ENCODE measurements around the gene HDDC3.
"Not testable (repeated sequence)": the region's sequence is repeated elsewhere in the genome, so short reads cannot be mapped to it uniquely, and the experiment has no call there.

The HDDC3 gene

GRCh38 chr15:90902040-90902839 lies 30.1 kb downstream of the HDDC3 start:
- no peaks in the 10 kb centered on the region for H3K27me3 ChIP-seq (ENCODE audit: insufficient read depth, low read length, poor library complexity)
- peak overlapping the region; percentile 92 for H3K4me2 ChIP-seq (ENCODE audit: low read length)
- H3K4ac ChIP-seq (ENCODE audit: low read depth, low read length) = no peak overlapping the region
- H3K79me1 ChIP-seq (ENCODE audit: low read length) = no peaks in the 10 kb centered on the region
- no peak overlapping the region for H2BK120ac ChIP-seq (ENCODE audit: low read depth, low read length)
- H3K79me2 ChIP-seq (ENCODE audit: control insufficient read depth, insufficient read depth, low read length) = no peaks in the 10 kb centered on the region
- H2BK15ac ChIP-seq (replicated peaks; ENCODE audit: low read depth) = no peak overlapping the region
- peak overlapping the region; percentile 89 for H3K9ac ChIP-seq (ENCODE audit: low read length)
- H3K56ac ChIP-seq (ENCODE audit: low read length) = peak overlapping the region; percentile 88
- peak overlapping the region; percentile 69 for H3K4me3 ChIP-seq (ENCODE audit: low read length)
- no peak overlapping the region for H3K23ac ChIP-seq (ENCODE audit: low read length)
- H2BK5ac ChIP-seq (ENCODE audit: low read length) = no peak overlapping the region
- no peaks in the 10 kb centered on the region for H3K4me1 ChIP-seq (ENCODE audit: control insufficient read depth, low read depth, low read length)
- no peak overlapping the region for H2AK5ac ChIP-seq (ENCODE audit: low read length)
- no peak overlapping the region for H4K8ac ChIP-seq (ENCODE audit: low read depth, low read length)
- no CpG with 5 or more reads among the region's 71 CpGs for WGBS (ENCODE audit: extremely low coverage, insufficient coverage, low lambda C conversion rate)
- H3K18ac ChIP-seq (ENCODE audit: low read length) = peak overlapping the region; percentile 70
- H4K5ac ChIP-seq (ENCODE audit: low read length) = no peak overlapping the region
- H3K27ac ChIP-seq (ENCODE audit: low read depth, low read length) = peak overlapping the region; percentile 33
- H3K36me3 ChIP-seq (ENCODE audit: control insufficient read depth, insufficient read depth, low read length) = no peaks in the 10 kb centered on the region
- DNase-seq = peak; percentile 84

GRCh38 chr15:90901175-90902039 lies 30.9 kb downstream of the HDDC3 start:
- no peak overlapping the region for H3K23ac ChIP-seq (ENCODE audit: low read length)
- H4K8ac ChIP-seq (ENCODE audit: low read depth, low read length) = no peak overlapping the region
- H3K27ac ChIP-seq (ENCODE audit: low read depth, low read length) = no peak overlapping the region
- H3K27me3 ChIP-seq (ENCODE audit: insufficient read depth, low read length, poor library complexity) = no peaks in the 10 kb centered on the region
- H2BK5ac ChIP-seq (ENCODE audit: low read length) = no peak overlapping the region
- H3K4me2 ChIP-seq (ENCODE audit: low read length) = no peak overlapping the region
- no peak overlapping the region for H3K4ac ChIP-seq (ENCODE audit: low read depth, low read length)
- H3K4me3 ChIP-seq (ENCODE audit: low read length) = no peak overlapping the region
- no peak overlapping the region for H2BK15ac ChIP-seq (replicated peaks; ENCODE audit: low read depth)
- peak overlapping the region; percentile 34 for H3K9ac ChIP-seq (ENCODE audit: low read length)
- H3K4me1 ChIP-seq (ENCODE audit: control insufficient read depth, low read depth, low read length) = no peaks in the 10 kb centered on the region
- H3K36me3 ChIP-seq (ENCODE audit: control insufficient read depth, insufficient read depth, low read length) = no peaks in the 10 kb centered on the region
- no peak overlapping the region for H2AK5ac ChIP-seq (ENCODE audit: low read length)
- no peaks in the 10 kb centered on the region for H3K79me2 ChIP-seq (ENCODE audit: control insufficient read depth, insufficient read depth, low read length)
- no peak overlapping the region for H4K5ac ChIP-seq (ENCODE audit: low read length)
- H3K56ac ChIP-seq (ENCODE audit: low read length) = no peak overlapping the region
- WGBS (ENCODE audit: extremely low coverage, insufficient coverage, low lambda C conversion rate) = no CpG with 5 or more reads among the region's 14 CpGs
- peak; percentile 23 for DNase-seq
- H3K79me1 ChIP-seq (ENCODE audit: low read length) = no peaks in the 10 kb centered on the region
- no peak overlapping the region for H3K18ac ChIP-seq (ENCODE audit: low read length)
- H2BK120ac ChIP-seq (ENCODE audit: low read depth, low read length) = no peak overlapping the region

DNA sequence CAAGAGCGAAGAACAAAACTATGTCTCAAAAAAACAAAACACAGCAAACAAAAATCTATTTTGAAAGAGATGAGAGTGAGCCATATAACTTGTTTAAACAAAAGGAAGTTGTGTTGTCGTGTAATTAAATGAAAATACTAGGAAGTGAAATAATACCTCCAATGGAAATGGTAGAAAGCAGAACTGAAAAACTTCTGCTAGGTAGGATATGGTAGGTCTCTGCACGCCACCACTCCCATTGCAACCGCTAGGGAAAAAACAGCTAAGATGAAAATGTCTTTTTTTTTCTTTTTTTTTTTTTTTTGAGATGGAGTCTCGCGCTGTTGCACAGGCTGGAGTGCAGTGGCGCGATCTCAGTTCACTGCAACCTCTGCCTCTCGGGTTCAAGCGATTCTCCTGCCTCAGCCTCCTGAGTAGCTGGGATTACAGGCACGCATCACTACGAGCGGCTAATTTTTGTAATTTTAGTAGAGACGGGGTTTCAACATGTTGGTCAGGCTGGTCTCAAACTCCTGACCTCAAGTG lies 35.2 kb downstream of the HDDC3 start:
- not testable (repeated sequence) for H3K4ac ChIP-seq (ENCODE audit: low read depth, low read length); H2AK5ac ChIP-seq (ENCODE audit: low read length); H3K9ac ChIP-seq (ENCODE audit: low read length); H3K56ac ChIP-seq (ENCODE audit: low read length); H2BK15ac ChIP-seq (replicated peaks; ENCODE audit: low read depth); H3K79me2 ChIP-seq (ENCODE audit: control insufficient read depth, insufficient read depth, low read length); H2BK120ac ChIP-seq (ENCODE audit: low read depth, low read length); H2BK5ac ChIP-seq (ENCODE audit: low read length); H3K18ac ChIP-seq (ENCODE audit: low read length); H3K36me3 ChIP-seq (ENCODE audit: control insufficient read depth, insufficient read depth, low read length); H3K4me3 ChIP-seq (ENCODE audit: low read length); H3K27me3 ChIP-seq (ENCODE audit: insufficient read depth, low read length, poor library complexity); H4K8ac ChIP-seq (ENCODE audit: low read depth, low read length); H3K4me2 ChIP-seq (ENCODE audit: low read length); H3K79me1 ChIP-seq (ENCODE audit: low read length); H4K5ac ChIP-seq (ENCODE audit: low read length); H3K23ac ChIP-seq (ENCODE audit: low read length); DNase-seq; H3K27ac ChIP-seq (ENCODE audit: low read depth, low read length); H3K4me1 ChIP-seq (ENCODE audit: control insufficient read depth, low read depth, low read length)
- 100% methylated on average over 1 of the region's 14 CpGs for WGBS (ENCODE audit: extremely low coverage, insufficient coverage, low lambda C conversion rate)

- H2AK5ac ChIP-seq (ENCODE audit: low read length) = no peak overlapping the region
- H2BK5ac ChIP-seq (ENCODE audit: low read length) = no peak overlapping the region
- H3K56ac ChIP-seq (ENCODE audit: low read length) = no peak overlapping the region
- no peak overlapping the region for H3K18ac ChIP-seq (ENCODE audit: low read length)
- no peak overlapping the region for H4K8ac ChIP-seq (ENCODE audit: low read depth, low read length)
- no peaks in the 10 kb centered on the region for H3K79me2 ChIP-seq (ENCODE audit: control insufficient read depth, insufficient read depth, low read length)
- H3K9ac ChIP-seq (ENCODE audit: low read length) = no peak overlapping the region
- no peak overlapping the region for H4K5ac ChIP-seq (ENCODE audit: low read length)
- H3K4ac ChIP-seq (ENCODE audit: low read depth, low read length) = no peak overlapping the region
- H3K79me1 ChIP-seq (ENCODE audit: low read length) = no peaks in the 10 kb centered on the region
- H3K27me3 ChIP-seq (ENCODE audit: insufficient read depth, low read length, poor library complexity) = no peaks in the 10 kb centered on the region
- WGBS (ENCODE audit: extremely low coverage, insufficient coverage, low lambda C conversion rate) = no CpG with 5 or more reads among the region's 10 CpGs
- no peak overlapping the region for H3K4me3 ChIP-seq (ENCODE audit: low read length)
- H3K4me2 ChIP-seq (ENCODE audit: low read length) = no peak overlapping the region
- no peak overlapping the region for H3K27ac ChIP-seq (ENCODE audit: low read depth, low read length)
- H2BK120ac ChIP-seq (ENCODE audit: low read depth, low read length) = no peak overlapping the region
- peaks cover 4% of the 10 kb centered on the region for H3K36me3 ChIP-seq (ENCODE audit: control insufficient read depth, insufficient read depth, low read length)
- no peak overlapping the region for H3K23ac ChIP-seq (ENCODE audit: low read length)
- no peaks in the 10 kb centered on the region for H3K4me1 ChIP-seq (ENCODE audit: control insufficient read depth, low read depth, low read length)
- peak; percentile 45 for DNase-seq
- no peak overlapping the region for H2BK15ac ChIP-seq (replicated peaks; ENCODE audit: low read depth)
Observed at GRCh38 chr15:90895571-90896117, 36.7 kb downstream of the HDDC3 start.

GRCh38 chr15:90893175-90894090 lies 38.9 kb downstream of the HDDC3 start:
- Histone ChIP-seq H2BK15ac (replicated peaks; ENCODE audit: low read depth) (no peak overlapping the region), H3K18ac (ENCODE audit: low read length) (no peak overlapping the region), H3K79me2 (ENCODE audit: control insufficient read depth, insufficient read depth, low read length) (no peaks in the 10 kb centered on the region), H2BK5ac (ENCODE audit: low read length) (no peak overlapping the region), H3K4me1 (ENCODE audit: control insufficient read depth, low read depth, low read length) (no peaks in the 10 kb centered on the region), H3K27me3 (ENCODE audit: insufficient read depth, low read length, poor library complexity) (no peaks in the 10 kb centered on the region), H3K36me3 (ENCODE audit: control insufficient read depth, insufficient read depth, low read length) (peaks cover 4% of the 10 kb centered on the region), H2AK5ac (ENCODE audit: low read length) (no peak overlapping the region), H2BK120ac (ENCODE audit: low read depth, low read length) (no peak overlapping the region), H3K4me3 (ENCODE audit: low read length) (no peak overlapping the region), H4K8ac (ENCODE audit: low read depth, low read length) (no peak overlapping the region), H3K23ac (ENCODE audit: low read length) (no peak overlapping the region), H3K4me2 (ENCODE audit: low read length) (no peak overlapping the region), H3K27ac (ENCODE audit: low read depth, low read length) (no peak overlapping the region), H3K56ac (ENCODE audit: low read length) (no peak overlapping the region), H3K4ac (ENCODE audit: low read depth, low read length) (no peak overlapping the region), H3K79me1 (ENCODE audit: low read length) (no peaks in the 10 kb centered on the region), H3K9ac (ENCODE audit: low read length) (no peak overlapping the region), H4K5ac (ENCODE audit: low read length) (no peak overlapping the region)
- no peak for DNase-seq
- WGBS (ENCODE audit: extremely low coverage, insufficient coverage, low lambda C conversion rate) = no CpG with 5 or more reads among the region's 33 CpGs

Data from mesendoderm (in vitro differentiated cells).